MM.1S (cell line): Measurements from ENCODE around the gene WDR64.

ENCODE experiments used
- DNase-seq: peaks from one replicate; pipeline ENCODE4 v3.0.0-alpha.2; 2015
- H2AFZ ChIP-seq: fragments of 300-600 bp; sonication (generic); 2 replicates; pipeline ENCODE4 v1.6.0; 2016; ENCODE audit warnings: antibody characterized with exemption, low read length
- H3F3A ChIP-seq: fragments of 300-600 bp; sonication (generic); 2 replicates; pipeline ENCODE4 v1.6.1; 2016; ENCODE audit warnings: mild to moderate bottlenecking, antibody characterized with exemption, low read length, moderate library complexity, mixed read lengths; ENCODE audit not compliant: insufficient read depth
- H3K27ac ChIP-seq: fragments of 300-600 bp; sonication (generic); 2 replicates; pipeline ENCODE4 v1.5.1; 2016; ENCODE audit warnings: mild to moderate bottlenecking, low read length
- H3K27me3 ChIP-seq: fragments of 300-600 bp; sonication (generic); replicated peaks from 2 replicates; pipeline ENCODE4 v1.6.0; 2016; ENCODE audit warnings: low read length; ENCODE audit not compliant: insufficient read depth
- H3K36me3 ChIP-seq: fragments of 300-600 bp; sonication (generic); replicated peaks from 2 replicates; pipeline ENCODE4 v1.6.1; 2016; ENCODE audit warnings: mild to moderate bottlenecking, low read length, mixed read lengths; ENCODE audit not compliant: insufficient read depth
- H3K4me1 ChIP-seq: fragments of 300-600 bp; sonication (generic); 2 replicates; pipeline ENCODE4 v1.6.1; 2016; ENCODE audit warnings: low read length, mixed read lengths
- H3K4me2 ChIP-seq: fragments of 300-600 bp; sonication (generic); 2 replicates; pipeline ENCODE4 v1.6.0; 2016; ENCODE audit warnings: low read depth, low read length
- H3K4me3 ChIP-seq: fragments of 300-600 bp; sonication (generic); 2 replicates; pipeline ENCODE4 v1.5.1; 2016; ENCODE audit warnings: low read length, mixed read lengths
- H3K79me2 ChIP-seq: fragments of 300-600 bp; sonication (generic); 2 replicates; pipeline ENCODE4 v1.6.1; 2016; ENCODE audit warnings: mixed run types, low read length, mixed read lengths
- H3K9ac ChIP-seq: fragments of 300-600 bp; sonication (generic); 2 replicates; pipeline ENCODE4 v1.6.1; 2016; ENCODE audit warnings: low read length, mixed read lengths
- H3K9me2 ChIP-seq: fragments of 300-600 bp; sonication (generic); replicated peaks from 2 replicates; pipeline ENCODE4 v1.6.1; 2016; ENCODE audit warnings: mild to moderate bottlenecking, low read length, mixed read lengths; ENCODE audit not compliant: insufficient read depth
- H3K9me3 ChIP-seq: fragments of 300-600 bp; sonication (generic); replicated peaks from 2 replicates; pipeline ENCODE4 v1.6.1; 2016; ENCODE audit warnings: mild to moderate bottlenecking, low read length, mixed read lengths; ENCODE audit not compliant: insufficient read depth
- H4K20me1 ChIP-seq: fragments of 300-600 bp; sonication (generic); 2 replicates; pipeline ENCODE4 v1.6.1; 2016; ENCODE audit warnings: mild to moderate bottlenecking, low read length, moderate library complexity, mixed read lengths; ENCODE audit not compliant: insufficient read depth
- EZH2 ChIP-seq: fragments of 300-600 bp; sonication (generic); optimal IDR thresholded peaks from 2 replicates; pipeline ENCODE3; 2017; ENCODE audit warnings: low read depth, mild to moderate bottlenecking, antibody characterized with exemption, low read length, mixed read lengths
- EZH2phosphoT487 ChIP-seq: fragments of 300-600 bp; sonication (generic); IDR thresholded peaks from 2 replicates; pipeline ENCODE4 v1.6.1; 2018; ENCODE audit warnings: antibody characterized with exemption, low read length
- TF ChIP-seq, protein P1 (sequence below): fragments of 300-600 bp; sonication (generic); IDR thresholded peaks from 2 replicates; pipeline ENCODE4 v1.5.1; 2016; ENCODE audit warnings: antibody characterized with exemption, low read length, mixed read lengths

Gene WDR64

DNA sequence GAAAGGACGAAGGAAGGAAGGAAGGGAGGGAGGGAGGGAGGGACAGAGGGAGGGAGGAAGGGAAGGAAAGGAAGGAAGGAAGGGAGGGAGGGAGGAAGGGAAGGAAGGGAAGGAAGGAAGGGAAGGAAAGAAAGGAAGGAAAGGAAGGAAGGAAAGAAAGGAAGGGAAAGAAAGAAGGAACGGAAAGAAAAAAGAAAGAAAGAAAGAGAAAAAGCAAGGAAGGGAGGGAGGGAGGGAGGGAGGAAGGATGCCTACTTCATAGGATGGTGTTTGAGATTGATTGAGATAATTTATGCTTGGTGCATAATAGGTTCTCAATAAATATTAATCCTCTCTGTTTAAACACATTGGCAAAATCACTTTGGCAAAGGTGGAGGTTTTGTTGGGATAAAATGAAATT is 61.2 kb downstream of the WDR64 start:
- H3F3A ChIP-seq, result no peaks in the 10 kb centered on the region
- no peak overlapping the region for H2AFZ ChIP-seq
- no peak for DNase-seq
- H3K9ac ChIP-seq, result no peak overlapping the region
- H3K27me3 ChIP-seq, result no peaks in the 10 kb centered on the region
- no peak overlapping the region for H3K4me3 ChIP-seq
- TF ChIP-seq, protein P1, sequence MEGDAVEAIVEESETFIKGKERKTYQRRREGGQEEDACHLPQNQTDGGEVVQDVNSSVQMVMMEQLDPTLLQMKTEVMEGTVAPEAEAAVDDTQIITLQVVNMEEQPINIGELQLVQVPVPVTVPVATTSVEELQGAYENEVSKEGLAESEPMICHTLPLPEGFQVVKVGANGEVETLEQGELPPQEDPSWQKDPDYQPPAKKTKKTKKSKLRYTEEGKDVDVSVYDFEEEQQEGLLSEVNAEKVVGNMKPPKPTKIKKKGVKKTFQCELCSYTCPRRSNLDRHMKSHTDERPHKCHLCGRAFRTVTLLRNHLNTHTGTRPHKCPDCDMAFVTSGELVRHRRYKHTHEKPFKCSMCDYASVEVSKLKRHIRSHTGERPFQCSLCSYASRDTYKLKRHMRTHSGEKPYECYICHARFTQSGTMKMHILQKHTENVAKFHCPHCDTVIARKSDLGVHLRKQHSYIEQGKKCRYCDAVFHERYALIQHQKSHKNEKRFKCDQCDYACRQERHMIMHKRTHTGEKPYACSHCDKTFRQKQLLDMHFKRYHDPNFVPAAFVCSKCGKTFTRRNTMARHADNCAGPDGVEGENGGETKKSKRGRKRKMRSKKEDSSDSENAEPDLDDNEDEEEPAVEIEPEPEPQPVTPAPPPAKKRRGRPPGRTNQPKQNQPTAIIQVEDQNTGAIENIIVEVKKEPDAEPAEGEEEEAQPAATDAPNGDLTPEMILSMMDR, result no peak
- TF ChIP-seq EZH2phosphoT487 (no peak), EZH2 (no peak)
- no peaks in the 10 kb centered on the region for H3K36me3 ChIP-seq
- H3K27ac ChIP-seq, result no peak overlapping the region
- no peaks in the 10 kb centered on the region for H3K4me1 ChIP-seq
- no peaks in the 10 kb centered on the region for H3K9me3 ChIP-seq
- no peaks in the 10 kb centered on the region for H4K20me1 ChIP-seq
- no peaks in the 10 kb centered on the region for H3K79me2 ChIP-seq
- no peaks in the 10 kb centered on the region for H3K9me2 ChIP-seq
- no peak overlapping the region for H3K4me2 ChIP-seq

DNA sequence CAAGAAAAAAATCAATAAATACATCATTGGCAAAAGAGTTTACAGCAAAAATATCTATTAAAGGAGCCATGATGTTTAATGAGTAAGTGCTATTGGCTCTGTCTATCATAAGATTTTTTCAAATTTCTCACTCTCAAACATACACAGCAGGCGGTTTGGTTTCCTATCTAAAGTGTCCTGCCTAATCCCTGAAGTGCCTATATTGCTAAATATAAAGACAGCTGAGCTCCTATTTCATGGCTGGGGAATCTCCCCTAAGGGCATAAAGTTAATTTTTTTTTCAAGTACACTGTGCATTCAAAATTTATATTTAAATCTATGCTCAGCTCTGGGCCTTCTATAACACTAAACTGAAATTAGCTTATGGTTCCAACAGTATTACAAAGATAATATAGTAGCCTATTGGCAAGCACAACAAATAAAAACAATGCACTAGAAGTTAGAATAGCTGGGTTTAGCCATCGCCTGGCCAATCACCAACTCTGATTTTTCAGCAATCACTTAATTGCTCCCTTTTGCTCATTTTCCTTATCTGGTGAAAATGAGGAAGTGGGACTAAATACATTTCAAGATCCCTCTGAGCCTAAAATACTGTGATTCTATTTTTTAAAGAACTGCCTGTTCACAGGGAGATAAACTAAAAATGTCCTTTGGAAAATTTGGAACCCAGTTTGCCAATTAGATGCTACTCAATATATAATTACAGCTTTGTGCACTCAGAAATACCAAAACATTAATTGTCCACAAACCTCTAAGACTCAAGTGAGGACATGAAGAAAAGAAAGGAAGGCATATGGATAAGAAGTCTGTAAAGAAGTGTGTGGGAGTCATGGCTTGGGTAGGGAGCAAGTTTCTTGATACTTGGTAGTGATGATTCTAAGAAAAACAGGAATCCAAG is 62.5 kb downstream of the WDR64 start:
- Histone ChIP-seq H3K4me1 (no peaks in the 10 kb centered on the region), H3K4me3 (no peak overlapping the region), H3F3A (no peaks in the 10 kb centered on the region), H3K9ac (no peak overlapping the region), H4K20me1 (no peaks in the 10 kb centered on the region), H2AFZ (no peak overlapping the region), H3K4me2 (no peak overlapping the region), H3K9me3 (no peaks in the 10 kb centered on the region), H3K27ac (no peak overlapping the region), H3K36me3 (no peaks in the 10 kb centered on the region), H3K27me3 (no peaks in the 10 kb centered on the region), H3K79me2 (no peaks in the 10 kb centered on the region), H3K9me2 (no peaks in the 10 kb centered on the region)
- DNase-seq, result no peak
- TF ChIP-seq, protein P1, result no peak
- no peak for TF ChIP-seq EZH2phosphoT487
- no peak for TF ChIP-seq EZH2

DNA sequence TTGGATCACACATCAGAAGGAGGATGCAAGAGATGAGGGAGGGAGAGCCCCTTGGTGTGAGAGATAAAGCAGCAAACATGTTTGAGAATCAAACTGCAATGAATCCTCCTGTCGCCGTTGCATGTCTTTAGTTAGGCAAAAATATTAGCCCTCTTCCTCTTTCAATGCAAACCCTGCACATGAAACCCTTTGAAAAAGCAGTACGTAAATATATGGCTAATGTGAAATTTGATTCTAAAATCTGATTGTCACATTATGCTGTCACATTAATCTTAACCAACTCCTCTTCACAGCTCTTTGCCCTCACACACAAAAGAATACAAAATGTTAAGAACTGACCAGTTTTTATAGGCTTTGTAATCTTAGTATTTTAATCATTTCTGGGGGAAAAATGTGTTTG is 63.4 kb downstream of the WDR64 start:
- DNase-seq, result no peak

More for the DNA sequence above, 63.4 kb downstream of the WDR64 start:
- H3K4me2 ChIP-seq, result no peak overlapping the region
- no peak overlapping the region for H3K9ac ChIP-seq
- H3K9me3 ChIP-seq, result no peaks in the 10 kb centered on the region
- no peaks in the 10 kb centered on the region for H3K27me3 ChIP-seq
- H4K20me1 ChIP-seq, result no peaks in the 10 kb centered on the region
- H3K79me2 ChIP-seq, result no peaks in the 10 kb centered on the region
- no peak overlapping the region for H3K4me3 ChIP-seq
- no peak overlapping the region for H3K27ac ChIP-seq
- no peak overlapping the region for H2AFZ ChIP-seq
- H3K9me2 ChIP-seq, result no peaks in the 10 kb centered on the region
- no peak for TF ChIP-seq EZH2phosphoT487
- no peak for TF ChIP-seq EZH2
- TF ChIP-seq, protein P1, result no peak
- no peaks in the 10 kb centered on the region for H3K4me1 ChIP-seq
- H3K36me3 ChIP-seq, result no peaks in the 10 kb centered on the region
- no peaks in the 10 kb centered on the region for H3F3A ChIP-seq
